SK-N-MC (cell line): ENCODE data around the gene MTAP.

Experiments used
- EZH2 ChIP-seq: fragments of 200-600 bp; sonication (generic); IDR thresholded peaks from one replicate; pipeline ENCODE4 v1.6.1; 2017; ENCODE audit warnings: antibody characterized with exemption
- POLR2AphosphoS5 ChIP-seq: IDR thresholded peaks from 2 replicates; pipeline ENCODE4 v1.6.1; 2012; ENCODE audit warnings: mild to moderate bottlenecking, low read depth, low read length, borderline replicate concordance

DNA sequence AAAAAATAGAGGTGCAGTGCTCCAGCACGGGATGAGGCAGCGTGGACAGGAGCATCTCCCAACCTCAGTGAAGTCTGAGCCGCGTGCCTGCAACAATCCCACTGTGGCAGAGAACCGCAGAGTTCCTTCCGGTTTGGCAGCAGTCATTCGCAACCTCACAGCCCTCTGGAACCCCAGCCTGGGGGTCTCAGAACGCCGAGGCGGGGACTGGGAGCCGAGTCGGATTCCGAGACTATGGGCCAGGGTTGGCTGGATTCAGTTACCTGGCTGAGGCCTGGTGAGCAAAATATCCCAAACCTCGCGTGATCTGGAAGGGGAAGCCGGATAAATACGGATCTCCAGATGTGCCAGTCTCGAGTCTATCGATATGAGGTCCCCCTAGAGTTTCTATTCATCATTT, 164.7 kb downstream of the MTAP start:
- TF ChIP-seq POLR2AphosphoS5 (no peak; the same call in 1 of the 2 replicates), EZH2 (no peak)
